NCI-H2081 treated with DMSO at 0.1 percent for 48 hours (cell line): Measurements from ENCODE around the gene PAMR1.
"Not testable (repeated sequence)": the region's sequence is repeated elsewhere in the genome, so short reads cannot be mapped to it uniquely, and the experiment has no call there.

ENCODE experiments used
- DNase-seq: peaks from one replicate; lab custom pipeline; 2025; lab: John Stamatoyannopoulos, UW

Gene PAMR1

DNA sequence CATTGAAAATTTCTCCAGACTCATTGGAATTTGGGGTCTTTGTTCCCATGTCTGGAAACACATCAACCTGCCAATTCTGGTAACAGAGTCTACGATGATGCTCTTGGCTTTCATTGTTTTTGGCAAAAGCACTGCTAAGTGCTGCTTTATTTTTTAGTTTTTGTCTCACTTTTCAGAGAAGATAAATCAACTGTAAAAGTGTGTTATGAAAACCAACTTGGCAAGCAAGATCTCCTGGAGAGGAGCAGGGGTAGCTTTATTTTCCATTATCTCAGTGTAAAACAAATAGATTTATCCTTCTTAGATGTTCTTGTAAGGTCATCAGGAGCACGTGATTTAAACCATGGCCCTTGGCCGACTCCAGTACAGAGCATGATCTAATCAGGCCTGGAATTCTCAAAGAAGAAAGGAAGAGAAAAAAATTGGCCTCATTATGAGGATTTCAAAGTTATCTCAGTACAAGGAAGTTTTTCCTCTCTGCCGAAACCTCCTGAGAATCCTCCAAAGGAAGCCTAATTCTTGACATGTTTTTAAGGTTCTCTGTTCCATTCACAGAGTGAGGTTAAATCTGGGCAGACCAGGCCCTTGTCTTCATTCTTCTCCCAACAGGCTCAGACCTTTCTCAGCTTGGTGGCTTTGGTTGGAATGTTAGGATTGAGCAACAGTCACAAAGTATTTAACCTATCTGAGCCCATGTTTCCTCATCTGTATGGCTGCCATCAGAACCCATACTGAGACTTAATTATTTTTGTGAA, 16.4 kb upstream of the PAMR1 start:
- DNase-seq, result no peak

DNA sequence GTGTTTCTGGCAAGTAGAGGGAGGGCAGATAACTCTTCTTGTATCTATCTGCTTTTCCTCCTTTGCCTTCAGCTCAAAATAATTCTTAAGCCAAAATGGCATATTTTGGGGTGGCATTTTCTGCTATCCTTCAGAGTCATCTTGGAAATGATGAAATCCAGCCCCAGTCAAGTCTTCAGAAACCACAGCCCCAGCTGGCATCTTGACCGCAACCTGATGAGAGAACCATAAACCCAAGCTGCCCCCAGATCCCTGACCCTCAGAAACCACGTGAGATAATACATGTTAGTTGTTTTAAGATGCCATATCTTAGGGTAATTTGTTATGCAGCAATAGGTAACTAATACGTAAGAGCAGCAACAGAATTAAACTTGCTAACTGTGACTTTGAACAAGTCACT, 15.1 kb upstream of the PAMR1 start:
- no peak for DNase-seq

DNA sequence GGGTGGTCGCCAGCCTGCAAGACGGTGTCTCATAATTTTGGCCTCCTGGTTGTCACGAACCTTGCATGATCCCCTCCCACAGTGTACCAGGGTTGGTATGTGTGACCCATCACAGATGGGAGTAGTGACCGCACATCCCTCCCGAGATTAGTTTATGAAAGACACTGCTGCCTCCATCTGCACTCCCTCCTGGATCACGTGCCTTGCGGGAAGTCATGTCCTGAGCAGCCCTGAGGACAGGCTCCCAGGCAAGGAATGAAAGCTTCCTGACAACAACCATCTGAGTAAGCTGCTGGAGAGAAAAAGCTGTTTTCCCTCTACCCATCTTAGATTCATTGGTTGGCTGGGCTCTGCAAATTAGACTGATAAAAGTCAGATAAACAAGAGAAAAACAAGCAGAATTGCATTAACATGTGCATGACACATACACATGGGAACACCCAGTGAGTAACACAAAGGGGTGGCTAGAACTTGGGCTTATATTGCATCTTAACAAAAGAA, 14.4 kb upstream of the PAMR1 start:
- DNase-seq, result no peak

DNA sequence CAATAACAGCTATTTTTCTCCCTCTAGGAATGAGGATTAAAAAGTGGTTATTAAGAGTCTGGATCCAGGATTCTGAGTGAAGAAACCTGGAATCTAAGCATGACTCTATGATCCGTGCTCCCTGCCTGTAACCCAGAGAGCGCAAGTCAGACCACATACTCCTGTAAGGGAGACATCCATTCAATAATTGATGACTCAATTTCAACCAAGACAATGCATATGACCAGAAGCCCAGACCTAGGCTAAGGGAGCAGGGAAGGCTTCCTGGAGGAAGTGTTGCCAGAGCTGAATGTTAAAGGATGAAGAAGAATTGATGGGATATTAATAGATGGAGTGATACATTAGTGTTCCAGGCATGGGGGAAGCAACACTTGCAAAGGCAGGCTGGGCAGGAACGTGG, 13.8 kb upstream of the PAMR1 start:
- DNase-seq, result no peak

GRCh38 chr11:35536470-35536869, 11.1 kb upstream of the PAMR1 start:
- no peak for DNase-seq

GRCh38 chr11:35531246-35531645, 5.8 kb upstream of the PAMR1 start:
- DNase-seq, result no peak

DNA sequence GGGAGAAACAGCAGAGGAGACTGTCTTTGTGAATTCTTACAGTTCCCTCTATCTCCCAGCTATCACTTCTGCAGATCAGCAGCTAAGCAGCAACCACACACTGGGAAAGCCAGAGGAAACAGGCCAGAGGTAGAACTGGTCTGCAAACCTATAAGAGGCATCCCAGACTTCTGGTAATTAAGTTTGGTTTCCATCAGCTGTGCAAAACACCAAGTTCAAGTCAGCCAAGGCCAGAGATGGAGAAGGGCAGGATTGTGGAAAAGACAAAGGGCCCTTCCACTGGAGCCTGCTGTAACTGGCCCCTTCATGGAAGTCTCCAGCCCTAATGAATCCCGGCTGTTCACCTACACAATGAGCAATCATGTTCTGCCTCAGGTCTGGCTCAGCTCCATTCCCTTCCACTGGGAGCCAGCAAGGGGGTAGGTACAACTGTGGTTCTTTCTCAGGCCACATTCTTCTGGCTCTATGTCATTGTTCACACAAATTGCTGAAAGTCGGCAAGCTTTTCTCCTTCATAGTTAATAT, 4.6 kb upstream of the PAMR1 start:
- no peak for DNase-seq

DNA sequence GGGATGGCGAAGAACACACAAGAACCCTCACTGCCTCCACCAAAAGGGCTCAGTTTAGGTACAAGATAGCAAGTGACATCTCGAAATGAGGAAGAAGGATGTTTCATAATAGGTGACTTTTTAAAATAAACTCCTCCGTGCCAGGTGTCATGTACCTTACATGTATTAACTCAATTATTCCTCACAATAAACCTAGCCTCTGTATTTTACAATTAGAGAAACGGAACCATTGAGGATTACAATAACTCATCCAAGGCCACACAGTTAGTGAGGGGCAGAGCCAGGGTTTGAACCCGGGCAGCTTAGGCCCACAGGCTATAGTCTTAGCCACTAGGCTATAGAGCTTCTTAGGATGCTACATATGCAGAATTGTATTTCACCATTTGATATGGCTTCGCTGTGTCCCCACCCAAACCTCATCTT, 965 bp upstream of the PAMR1 start:
- DNase-seq, result no peak

DNA sequence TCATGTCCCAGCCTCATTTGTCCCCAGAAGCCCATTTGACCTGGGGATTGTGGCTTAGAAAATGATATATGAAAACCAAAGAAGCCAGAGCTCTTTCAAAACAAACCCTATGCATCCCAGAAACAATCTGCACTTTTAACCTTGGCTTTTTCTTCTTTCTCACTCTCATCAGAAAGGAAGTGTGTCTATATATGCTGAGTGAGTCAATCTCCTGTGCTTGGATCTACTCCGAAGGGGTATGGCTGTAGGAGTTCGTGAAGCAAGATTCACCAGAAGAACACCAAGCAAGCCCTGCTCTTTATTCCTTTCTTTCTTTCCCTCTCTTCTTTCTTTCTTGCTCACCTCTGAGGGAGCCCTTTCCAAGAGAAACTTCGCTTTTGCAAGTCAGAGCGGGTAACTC, 636 bp downstream of the PAMR1 start:
- no peak for DNase-seq

DNA sequence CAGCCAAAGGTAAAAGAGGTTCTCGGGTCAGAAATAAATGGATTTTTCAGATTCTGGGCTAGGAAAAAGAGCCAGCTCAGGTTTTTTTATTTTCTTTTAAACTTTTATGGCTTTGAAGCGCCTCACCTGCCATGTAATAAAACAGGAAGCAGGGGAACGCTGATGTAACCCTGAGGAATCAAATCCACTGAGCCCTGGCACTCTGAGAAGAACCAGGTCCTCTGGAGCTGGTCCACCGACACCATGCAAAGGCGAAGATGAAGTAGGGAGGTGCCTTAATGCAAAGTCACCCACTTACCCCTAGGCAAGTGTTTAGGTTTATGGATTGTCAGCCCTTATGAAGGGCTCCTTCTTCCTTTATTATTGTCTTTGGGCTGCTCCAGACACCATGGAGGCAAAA, 1.6 kb downstream of the PAMR1 start:
- no peak for DNase-seq

- no peak for DNase-seq
These were observed 2.1 kb downstream of the PAMR1 start for GRCh38 chr11:35523331-35523768.

GRCh38 chr11:35522091-35522490, 3.3 kb downstream of the PAMR1 start:
- DNase-seq, result not testable (repeated sequence)

DNA sequence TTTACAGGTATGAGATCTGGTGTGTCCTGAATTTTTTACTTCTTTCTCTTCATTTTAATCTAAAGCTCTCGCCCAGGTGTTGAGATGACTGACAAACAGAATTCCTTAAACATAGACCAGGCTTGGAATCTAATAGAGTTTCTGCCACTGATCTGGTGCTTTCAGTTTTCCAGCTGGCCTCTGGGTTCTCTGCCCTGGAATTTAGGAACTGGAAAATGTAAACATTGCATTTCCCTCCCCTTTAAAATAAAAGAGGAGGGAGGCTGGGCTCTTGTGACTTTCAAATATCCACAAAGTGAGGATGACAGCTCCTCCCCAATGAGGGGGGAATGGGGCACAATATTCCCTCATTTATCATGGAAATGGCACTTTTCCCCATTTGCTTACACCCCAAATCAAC, 5.0 kb downstream of the PAMR1 start:
- no peak for DNase-seq

DNA sequence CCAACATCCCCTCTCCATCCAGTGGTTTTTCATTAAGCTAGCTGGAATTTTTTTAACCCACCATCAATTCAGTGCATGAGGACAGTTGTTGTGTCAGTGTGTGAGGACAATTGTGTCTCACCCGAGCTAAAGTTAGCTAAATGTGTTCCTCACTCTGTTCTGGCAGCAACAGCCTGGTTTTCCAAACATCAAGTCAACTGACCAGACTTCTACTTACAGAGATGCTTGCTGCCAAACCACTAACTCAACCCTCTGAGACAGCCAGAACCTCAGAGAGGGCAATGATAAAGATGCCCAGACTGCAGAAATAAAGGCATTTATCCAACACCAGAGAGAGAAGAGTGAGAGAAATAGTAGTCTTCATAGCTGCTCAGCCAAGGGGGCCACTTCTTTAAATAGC, 6.7 kb downstream of the PAMR1 start:
- no peak for DNase-seq

GRCh38 chr11:35517481-35517880, 7.9 kb downstream of the PAMR1 start:
- DNase-seq, result no peak

DNA sequence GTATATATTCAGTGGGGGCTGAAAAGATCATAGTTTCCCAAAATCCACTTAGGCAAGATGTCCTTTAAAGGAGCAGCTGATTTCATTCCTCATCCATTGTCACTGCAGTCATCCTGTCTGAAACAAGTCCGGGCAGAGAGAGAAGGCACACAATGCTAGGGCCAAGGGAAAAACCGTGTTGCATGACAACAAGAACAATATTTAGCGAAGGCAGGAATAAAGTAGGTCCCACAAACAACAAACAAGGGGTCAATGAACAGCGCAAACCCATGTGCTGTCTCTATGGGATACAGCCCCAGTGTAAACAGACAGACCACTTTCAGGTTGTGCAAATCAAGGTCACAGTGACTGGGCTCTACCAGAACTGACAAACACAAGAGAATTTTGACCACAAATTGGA, 9.0 kb downstream of the PAMR1 start:
- DNase-seq, result no peak

DNA sequence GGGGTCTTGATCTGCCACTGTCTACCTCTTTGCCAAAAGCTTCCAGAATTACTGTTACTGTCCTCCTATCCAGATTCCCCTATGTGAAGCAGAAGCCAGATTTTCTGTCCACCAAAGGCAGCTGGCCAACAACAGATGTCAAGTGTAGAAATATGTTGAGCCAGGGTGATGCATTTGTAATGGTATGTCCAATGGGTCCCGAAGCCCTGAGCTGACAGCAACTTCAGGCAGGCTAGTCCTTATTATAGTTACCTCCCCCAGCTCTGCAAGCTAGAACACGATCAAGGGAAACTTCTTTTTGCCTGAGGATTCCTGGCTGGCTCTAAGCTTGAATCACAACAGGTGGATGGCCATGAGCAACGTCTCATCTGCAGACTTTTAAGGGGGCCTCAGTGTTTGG, 10.2 kb downstream of the PAMR1 start:
- DNase-seq, result no peak

- DNase-seq, result no peak
These were observed 10.9 kb downstream of the PAMR1 start for GRCh38 chr11:35514481-35514880.

GRCh38 chr11:35511666-35512065, 13.8 kb downstream of the PAMR1 start:
- no peak for DNase-seq

- DNase-seq, result no peak
These were observed 17.7 kb downstream of the PAMR1 start for GRCh38 chr11:35507688-35508087.

- no peak for DNase-seq
These were observed 23.6 kb downstream of the PAMR1 start for GRCh38 chr11:35501776-35502175.

DNA sequence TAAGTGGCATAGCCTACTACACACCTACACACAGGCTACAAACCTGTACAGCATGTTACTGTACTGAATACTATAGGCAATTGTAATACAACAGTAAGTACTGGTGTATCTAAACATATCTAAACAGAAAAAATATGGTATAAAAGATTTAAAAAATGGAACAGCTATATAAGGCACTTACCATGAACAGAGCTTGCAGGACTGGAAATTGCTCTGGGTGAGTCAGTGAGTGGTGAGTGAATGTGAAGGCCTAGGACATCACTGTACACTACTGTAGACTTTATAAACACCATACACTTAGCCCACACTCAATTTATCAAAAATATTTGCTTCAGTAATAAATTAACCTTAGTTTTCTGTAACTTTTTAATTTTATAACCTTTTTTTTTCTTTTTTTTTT, 24.7 kb downstream of the PAMR1 start:
- DNase-seq, result no peak

- no peak for DNase-seq
These were observed 29.0 kb downstream of the PAMR1 start for GRCh38 chr11:35496416-35496815.

GRCh38 chr11:35494957-35495490, 30.4 kb downstream of the PAMR1 start:
- DNase-seq, result no peak
